ENCODE data around the gene THSD4. TPM values are rescaled to one million over a fixed set of nuclear protein-coding genes. Genes with fewer than 3 reads are reported as not detected.

Gene THSD4
- total RNA-seq, 1 donor from 2014 or later, result 1.4 TPM

DNA sequence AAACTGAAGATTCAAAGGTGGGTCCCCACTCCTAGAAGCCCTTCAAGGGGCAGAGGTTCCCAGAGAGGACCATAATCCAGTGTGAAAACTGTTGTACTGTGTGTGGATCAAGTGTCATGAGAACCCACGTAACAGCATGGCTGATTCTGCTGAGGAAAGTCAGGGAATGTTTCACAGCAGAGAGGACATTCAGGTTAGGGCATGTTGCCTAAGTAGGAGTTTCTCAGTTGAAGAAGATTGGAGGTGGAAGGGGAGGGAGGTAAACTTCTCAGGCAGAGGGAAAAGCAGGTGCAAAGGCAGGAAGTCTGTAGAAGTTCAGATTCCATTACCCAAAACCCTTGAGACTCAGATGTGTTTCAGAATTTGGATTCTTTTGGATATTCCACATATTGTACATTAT is 448.9 kb downstream of the THSD4 start:
- TF ChIP-seq, protein P1, sequence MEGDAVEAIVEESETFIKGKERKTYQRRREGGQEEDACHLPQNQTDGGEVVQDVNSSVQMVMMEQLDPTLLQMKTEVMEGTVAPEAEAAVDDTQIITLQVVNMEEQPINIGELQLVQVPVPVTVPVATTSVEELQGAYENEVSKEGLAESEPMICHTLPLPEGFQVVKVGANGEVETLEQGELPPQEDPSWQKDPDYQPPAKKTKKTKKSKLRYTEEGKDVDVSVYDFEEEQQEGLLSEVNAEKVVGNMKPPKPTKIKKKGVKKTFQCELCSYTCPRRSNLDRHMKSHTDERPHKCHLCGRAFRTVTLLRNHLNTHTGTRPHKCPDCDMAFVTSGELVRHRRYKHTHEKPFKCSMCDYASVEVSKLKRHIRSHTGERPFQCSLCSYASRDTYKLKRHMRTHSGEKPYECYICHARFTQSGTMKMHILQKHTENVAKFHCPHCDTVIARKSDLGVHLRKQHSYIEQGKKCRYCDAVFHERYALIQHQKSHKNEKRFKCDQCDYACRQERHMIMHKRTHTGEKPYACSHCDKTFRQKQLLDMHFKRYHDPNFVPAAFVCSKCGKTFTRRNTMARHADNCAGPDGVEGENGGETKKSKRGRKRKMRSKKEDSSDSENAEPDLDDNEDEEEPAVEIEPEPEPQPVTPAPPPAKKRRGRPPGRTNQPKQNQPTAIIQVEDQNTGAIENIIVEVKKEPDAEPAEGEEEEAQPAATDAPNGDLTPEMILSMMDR (conservative IDR thresholded peaks at IDR 0.05), result no peak
- H3K4me3 Mint-ChIP-seq, result no peak overlapping the region
- peaks cover 3% of the 10 kb centered on the region for H3K9me3 Mint-ChIP-seq
- no peak overlapping the region for H3K27ac Mint-ChIP-seq (ENCODE audit: unreplicated experiment)
- H3K36me3 Mint-ChIP-seq (ENCODE audit: low read depth), result no peaks in the 10 kb centered on the region
- H3K27me3 Mint-ChIP-seq (ENCODE audit: low read depth), result no peaks in the 10 kb centered on the region
- no peaks in the 10 kb centered on the region for H3K4me1 Mint-ChIP-seq
- no peak for DNase-seq (ENCODE audit: low read depth, low spot score)

DNA sequence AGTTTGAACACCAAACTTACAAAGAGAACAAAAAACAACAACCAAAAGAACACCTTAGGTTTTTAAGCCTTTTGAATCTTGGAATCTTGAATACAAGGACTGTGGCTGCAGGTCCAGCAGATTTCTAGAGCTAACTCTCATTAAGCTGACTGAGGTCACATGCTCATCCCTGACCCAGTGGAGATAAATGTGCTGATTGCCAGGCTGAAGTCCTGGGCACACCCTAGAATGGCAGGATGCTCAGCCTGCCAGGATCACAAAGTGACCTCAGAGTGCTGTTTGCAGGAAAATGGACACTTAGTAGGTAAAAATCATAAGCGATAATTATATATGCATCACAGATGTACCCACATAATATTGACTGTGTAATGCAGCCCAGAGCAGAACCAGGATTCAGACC is 449.7 kb downstream of the THSD4 start:
- H3K4me3 Mint-ChIP-seq, result no peak overlapping the region
- no peak overlapping the region for H3K27ac Mint-ChIP-seq (ENCODE audit: unreplicated experiment)
- peaks cover 3% of the 10 kb centered on the region for H3K9me3 Mint-ChIP-seq
- DNase-seq (ENCODE audit: low read depth, low spot score), result no peak
- TF ChIP-seq, protein P1 (conservative IDR thresholded peaks at IDR 0.05), result no peak
- no peaks in the 10 kb centered on the region for H3K27me3 Mint-ChIP-seq (ENCODE audit: low read depth)
- no peaks in the 10 kb centered on the region for H3K36me3 Mint-ChIP-seq (ENCODE audit: low read depth)
- H3K4me1 Mint-ChIP-seq, result no peaks in the 10 kb centered on the region

DNA sequence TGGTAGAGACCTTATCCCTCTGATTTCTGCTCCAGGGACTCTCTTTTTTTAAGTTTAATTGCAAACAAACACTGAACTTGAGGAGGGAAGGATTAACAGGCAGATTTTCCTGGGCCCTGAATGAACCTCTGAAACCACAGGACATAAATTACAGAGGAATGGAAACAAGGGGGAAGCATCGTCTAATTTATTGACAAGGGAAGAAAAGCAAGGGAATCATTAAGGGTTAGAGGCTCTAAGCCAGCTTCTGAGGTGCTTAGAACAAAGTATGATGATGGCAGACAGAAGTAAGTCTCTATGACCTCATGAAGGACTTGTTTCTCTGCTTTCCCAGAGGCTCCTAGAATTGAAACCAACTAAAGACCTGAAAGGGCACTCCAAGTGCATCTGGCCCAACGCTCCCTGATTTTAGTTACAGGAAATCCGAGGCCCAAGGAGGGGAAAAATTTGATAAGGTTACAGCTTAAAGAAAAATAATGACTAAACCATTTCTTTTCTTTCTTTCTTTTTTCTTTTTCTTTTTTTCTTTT is 450.4 kb downstream of the THSD4 start:
- TF ChIP-seq, protein P1 (conservative IDR thresholded peaks at IDR 0.05), result no peak
- Mint-ChIP-seq H3K27ac (ENCODE audit: unreplicated experiment) (no peak overlapping the region), H3K36me3 (ENCODE audit: low read depth) (no peaks in the 10 kb centered on the region), H3K4me3 (no peak overlapping the region), H3K27me3 (ENCODE audit: low read depth) (no peaks in the 10 kb centered on the region), H3K9me3 (peaks cover 3% of the 10 kb centered on the region), H3K4me1 (no peaks in the 10 kb centered on the region)
- DNase-seq (ENCODE audit: low read depth, low spot score), result no peak

DNA sequence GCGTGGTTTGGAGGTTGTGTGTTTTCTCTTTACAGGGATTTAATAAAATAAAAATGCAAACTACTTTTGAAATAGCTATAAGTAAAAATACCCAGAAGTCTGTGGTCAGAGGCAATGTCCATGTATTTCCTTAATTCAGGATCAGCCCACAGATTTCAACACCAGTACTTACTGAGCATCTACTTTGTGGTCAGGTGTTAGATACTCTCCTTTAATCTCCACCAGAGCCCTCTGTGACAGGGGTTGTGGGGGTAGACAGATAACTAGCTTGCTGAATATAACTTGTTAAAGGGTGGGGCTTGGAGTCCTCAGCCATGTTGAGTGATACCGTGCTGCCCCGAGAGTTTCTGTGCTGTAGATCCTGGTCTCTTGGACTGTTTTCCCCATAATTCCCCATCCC is 451.0 kb downstream of the THSD4 start:
- DNase-seq (ENCODE audit: low read depth, low spot score), result no peak
- Mint-ChIP-seq H3K9me3 (peaks cover 3% of the 10 kb centered on the region), H3K27ac (ENCODE audit: unreplicated experiment) (no peak overlapping the region), H3K4me1 (no peaks in the 10 kb centered on the region), H3K27me3 (ENCODE audit: low read depth) (no peaks in the 10 kb centered on the region), H3K4me3 (no peak overlapping the region), H3K36me3 (ENCODE audit: low read depth) (no peaks in the 10 kb centered on the region)
- TF ChIP-seq, protein P1 (conservative IDR thresholded peaks at IDR 0.05), result no peak

DNA sequence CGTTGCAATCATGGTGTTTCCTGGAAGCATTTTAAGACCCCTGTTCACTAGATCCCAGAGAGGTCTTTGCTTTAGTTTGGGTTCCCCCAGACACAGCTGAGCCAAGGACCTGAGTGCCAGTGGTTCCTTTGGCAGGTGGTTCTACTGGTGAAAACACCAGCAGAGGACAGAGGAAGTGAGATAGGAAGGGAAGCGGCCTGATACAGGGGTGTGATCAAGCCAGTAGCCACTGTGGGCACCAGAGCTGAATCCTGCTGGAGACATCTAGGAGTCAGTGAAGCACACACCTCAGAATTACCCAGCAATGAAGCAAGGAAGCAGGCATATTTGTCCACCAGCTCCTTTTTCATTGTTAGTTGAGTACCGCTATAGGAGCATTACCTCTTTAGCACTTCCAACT is 451.9 kb downstream of the THSD4 start:
- no peak overlapping the region for H3K4me3 Mint-ChIP-seq

More for the DNA sequence above, 451.9 kb downstream of the THSD4 start:
- Mint-ChIP-seq H3K9me3 (peaks cover 3% of the 10 kb centered on the region), H3K4me1 (no peaks in the 10 kb centered on the region), H3K36me3 (ENCODE audit: low read depth) (no peaks in the 10 kb centered on the region), H3K27ac (ENCODE audit: unreplicated experiment) (no peak overlapping the region), H3K27me3 (ENCODE audit: low read depth) (no peaks in the 10 kb centered on the region)
- TF ChIP-seq, protein P1 (conservative IDR thresholded peaks at IDR 0.05), result no peak
- no peak for DNase-seq (ENCODE audit: low read depth, low spot score)
